ENCODE measurements around the gene P3H1.

P3H1 gene

DNA sequence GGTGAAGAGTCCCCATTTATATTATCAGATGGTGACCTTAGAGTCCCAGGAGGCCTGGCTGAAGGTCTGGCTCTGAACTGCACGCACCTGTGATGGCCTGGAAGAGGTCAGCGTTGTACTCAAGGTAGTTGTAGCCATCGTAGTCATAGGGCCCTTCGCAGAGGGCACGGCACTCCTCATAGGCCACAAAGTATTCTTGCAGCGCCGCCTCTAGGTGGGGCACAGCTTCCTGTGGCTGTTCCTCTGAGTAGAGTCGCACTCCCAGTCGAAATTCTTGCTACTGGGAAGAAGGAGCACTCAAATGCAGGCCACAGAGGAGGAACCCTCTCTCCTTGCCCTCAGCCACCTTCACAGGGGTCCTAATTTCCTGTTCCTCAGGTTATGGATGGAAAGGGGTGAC, 7.7 kb downstream of the P3H1 start:
- TF ChIP-seq, protein P1, sequence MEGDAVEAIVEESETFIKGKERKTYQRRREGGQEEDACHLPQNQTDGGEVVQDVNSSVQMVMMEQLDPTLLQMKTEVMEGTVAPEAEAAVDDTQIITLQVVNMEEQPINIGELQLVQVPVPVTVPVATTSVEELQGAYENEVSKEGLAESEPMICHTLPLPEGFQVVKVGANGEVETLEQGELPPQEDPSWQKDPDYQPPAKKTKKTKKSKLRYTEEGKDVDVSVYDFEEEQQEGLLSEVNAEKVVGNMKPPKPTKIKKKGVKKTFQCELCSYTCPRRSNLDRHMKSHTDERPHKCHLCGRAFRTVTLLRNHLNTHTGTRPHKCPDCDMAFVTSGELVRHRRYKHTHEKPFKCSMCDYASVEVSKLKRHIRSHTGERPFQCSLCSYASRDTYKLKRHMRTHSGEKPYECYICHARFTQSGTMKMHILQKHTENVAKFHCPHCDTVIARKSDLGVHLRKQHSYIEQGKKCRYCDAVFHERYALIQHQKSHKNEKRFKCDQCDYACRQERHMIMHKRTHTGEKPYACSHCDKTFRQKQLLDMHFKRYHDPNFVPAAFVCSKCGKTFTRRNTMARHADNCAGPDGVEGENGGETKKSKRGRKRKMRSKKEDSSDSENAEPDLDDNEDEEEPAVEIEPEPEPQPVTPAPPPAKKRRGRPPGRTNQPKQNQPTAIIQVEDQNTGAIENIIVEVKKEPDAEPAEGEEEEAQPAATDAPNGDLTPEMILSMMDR (IDR thresholded peaks at IDR 0.05; ENCODE audit: insufficient read depth, low read length, poor library complexity, severe bottlenecking), result peak; percentile 14
- Histone ChIP-seq H3K4me3 (replicated peaks; ENCODE audit: low read depth, low read length) (no peak overlapping the region), H3K27me3 (replicated peaks; ENCODE audit: control insufficient read depth, insufficient read depth, low read length) (no peaks in the 10 kb centered on the region), H3K36me3 (ENCODE audit: control insufficient read depth, insufficient read depth, low read length) (peaks cover 27% of the 10 kb centered on the region)
- DNase-seq (ENCODE audit: extremely low read depth, insufficient read length), result no peak

DNA sequence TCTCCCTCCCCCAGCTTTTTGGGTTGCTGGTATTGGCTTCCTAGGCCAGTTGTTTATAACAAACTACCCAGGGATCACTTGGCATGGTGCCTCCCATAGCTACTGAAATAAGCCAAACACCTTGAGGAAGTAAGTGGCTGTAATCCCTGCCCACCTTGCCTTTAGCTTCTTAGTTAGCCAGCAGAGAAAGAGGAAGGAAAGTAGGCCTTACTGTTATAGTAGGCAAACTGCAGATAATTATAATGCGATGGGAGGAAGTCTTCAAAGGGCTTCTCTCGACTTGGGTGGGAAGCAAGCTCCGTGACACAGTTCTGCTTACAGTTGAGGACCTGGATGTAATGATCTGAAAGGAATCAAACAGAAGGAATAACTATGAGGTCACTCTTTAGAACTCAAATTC, 8.2 kb downstream of the P3H1 start:
- no peak for DNase-seq (ENCODE audit: extremely low read depth, insufficient read length)
- Histone ChIP-seq H3K4me3 (replicated peaks; ENCODE audit: low read depth, low read length) (no peak overlapping the region), H3K27me3 (replicated peaks; ENCODE audit: control insufficient read depth, insufficient read depth, low read length) (no peaks in the 10 kb centered on the region), H3K36me3 (ENCODE audit: control insufficient read depth, insufficient read depth, low read length) (peaks cover 29% of the 10 kb centered on the region)
- TF ChIP-seq, protein P1 (IDR thresholded peaks at IDR 0.05; ENCODE audit: insufficient read depth, low read length, poor library complexity, severe bottlenecking), result no peak

DNA sequence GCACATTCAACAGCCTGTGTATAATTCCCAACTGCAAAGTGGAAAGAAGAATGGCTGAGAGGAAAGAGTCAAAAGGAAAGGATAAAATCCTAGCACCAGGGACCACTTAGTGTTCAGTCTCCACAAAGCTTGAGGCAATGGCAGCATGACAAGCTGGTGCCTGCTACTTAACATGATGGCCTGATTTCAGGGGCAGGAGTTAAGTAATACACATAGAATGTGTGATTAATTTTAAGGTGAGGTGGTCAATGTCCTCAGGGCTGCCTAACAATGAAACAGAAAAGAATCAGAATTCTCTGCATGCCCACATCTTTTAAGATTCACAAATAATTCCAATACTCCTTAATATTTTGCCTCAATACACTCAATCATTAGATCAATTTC, 8.9 kb downstream of the P3H1 start:
- Histone ChIP-seq H3K36me3 (ENCODE audit: control insufficient read depth, insufficient read depth, low read length) (peaks cover 29% of the 10 kb centered on the region), H3K4me3 (replicated peaks; ENCODE audit: low read depth, low read length) (no peak overlapping the region), H3K27me3 (replicated peaks; ENCODE audit: control insufficient read depth, insufficient read depth, low read length) (no peaks in the 10 kb centered on the region)
- DNase-seq (ENCODE audit: extremely low read depth, insufficient read length), result no peak
- TF ChIP-seq, protein P1 (IDR thresholded peaks at IDR 0.05; ENCODE audit: insufficient read depth, low read length, poor library complexity, severe bottlenecking), result no peak

DNA sequence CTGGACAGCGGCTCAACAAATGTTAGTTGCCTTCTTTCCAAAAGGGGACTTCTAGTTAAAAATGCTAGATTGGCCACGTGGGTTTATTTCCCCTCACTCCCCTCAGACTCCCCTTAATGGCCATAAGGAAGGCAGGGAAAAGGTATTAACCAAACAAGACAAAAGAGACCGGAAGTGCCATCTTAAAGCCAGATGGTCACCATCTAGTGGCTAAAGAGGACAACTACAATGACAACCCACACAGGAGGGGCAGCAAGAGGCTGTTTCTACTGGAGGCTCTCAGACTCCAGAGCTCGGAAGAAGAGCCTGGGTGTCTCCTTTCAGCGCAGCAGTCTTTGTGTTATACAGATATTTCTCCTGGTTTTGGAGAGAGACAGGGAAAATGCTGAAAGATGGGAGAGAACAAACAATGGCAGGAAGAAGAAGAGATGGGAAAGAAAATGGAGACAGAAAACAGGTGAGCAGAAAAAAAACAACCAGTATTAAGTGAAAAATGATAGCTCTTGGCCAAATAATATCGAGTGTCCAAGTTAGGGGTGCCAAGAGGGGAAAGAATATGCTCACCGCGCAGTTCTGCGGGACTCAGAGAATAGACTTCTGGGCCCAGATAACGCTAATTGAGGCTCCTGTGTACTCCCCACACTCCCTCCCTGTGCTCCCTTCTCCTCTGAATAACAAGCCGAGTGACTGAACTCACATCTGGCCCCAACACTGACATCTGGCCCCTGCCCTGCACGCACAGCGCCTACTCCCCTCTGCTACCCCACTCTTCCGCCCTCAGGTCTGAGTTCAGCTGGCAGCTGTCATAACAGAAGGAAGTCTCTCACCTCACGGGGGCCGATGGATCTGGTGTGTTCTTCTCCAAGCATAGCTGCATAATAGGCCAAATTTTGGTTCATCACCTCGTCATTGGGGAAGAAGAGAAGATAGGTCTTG, 9.6 kb downstream of the P3H1 start:
- TF ChIP-seq, protein P1 (IDR thresholded peaks at IDR 0.05; ENCODE audit: insufficient read depth, low read length, poor library complexity, severe bottlenecking), result peak; percentile 65
- Histone ChIP-seq H3K27me3 (replicated peaks; ENCODE audit: control insufficient read depth, insufficient read depth, low read length) (no peaks in the 10 kb centered on the region), H3K36me3 (ENCODE audit: control insufficient read depth, insufficient read depth, low read length) (peaks cover 31% of the 10 kb centered on the region), H3K4me3 (replicated peaks; ENCODE audit: low read depth, low read length) (no peak overlapping the region)
- DNase-seq (ENCODE audit: extremely low read depth, insufficient read length), result no peak

DNA sequence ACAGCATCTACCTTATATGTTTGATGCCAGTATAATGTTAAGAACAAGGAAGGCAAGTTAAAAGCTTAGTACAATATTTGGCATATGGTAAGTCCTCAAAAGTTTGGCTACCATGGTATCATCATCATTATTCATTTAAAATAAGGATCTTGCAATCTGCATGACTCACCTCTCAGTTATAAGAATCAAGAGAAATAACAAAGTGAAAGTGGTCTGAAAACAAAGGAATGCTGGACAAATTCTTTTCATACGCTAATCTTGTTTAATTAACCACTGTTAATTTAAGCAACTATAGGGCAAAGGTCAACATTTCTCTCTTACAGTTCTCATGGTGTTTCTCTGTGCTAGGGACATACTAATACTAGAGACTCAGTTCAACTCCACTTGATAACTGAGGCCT, 13.8 kb downstream of the P3H1 start:
- no peak for DNase-seq (ENCODE audit: extremely low read depth, insufficient read length)
- H3K27me3 ChIP-seq (replicated peaks; ENCODE audit: control insufficient read depth, insufficient read depth, low read length), result no peaks in the 10 kb centered on the region
- peaks cover 46% of the 10 kb centered on the region for H3K36me3 ChIP-seq (ENCODE audit: control insufficient read depth, insufficient read depth, low read length)
- no peak overlapping the region for H3K4me3 ChIP-seq (replicated peaks; ENCODE audit: low read depth, low read length)
- TF ChIP-seq, protein P1 (IDR thresholded peaks at IDR 0.05; ENCODE audit: insufficient read depth, low read length, poor library complexity, severe bottlenecking), result no peak

All from GM06990 (cell line).